SW480 (cell line): ENCODE measurements around the gene USF1.
A peak's percentile ranks its signal among the peaks of the same experiment; 100 is the strongest.
"Not testable (repeated sequence)": the region's sequence is repeated elsewhere in the genome, so short reads cannot be mapped to it uniquely, and the experiment has no call there.

Source experiments
- DNase-seq: peaks from one replicate; pipeline ENCODE4 v3.0.0-alpha.2; 2016; ENCODE audit warnings: low spot score

The USF1 gene

DNA sequence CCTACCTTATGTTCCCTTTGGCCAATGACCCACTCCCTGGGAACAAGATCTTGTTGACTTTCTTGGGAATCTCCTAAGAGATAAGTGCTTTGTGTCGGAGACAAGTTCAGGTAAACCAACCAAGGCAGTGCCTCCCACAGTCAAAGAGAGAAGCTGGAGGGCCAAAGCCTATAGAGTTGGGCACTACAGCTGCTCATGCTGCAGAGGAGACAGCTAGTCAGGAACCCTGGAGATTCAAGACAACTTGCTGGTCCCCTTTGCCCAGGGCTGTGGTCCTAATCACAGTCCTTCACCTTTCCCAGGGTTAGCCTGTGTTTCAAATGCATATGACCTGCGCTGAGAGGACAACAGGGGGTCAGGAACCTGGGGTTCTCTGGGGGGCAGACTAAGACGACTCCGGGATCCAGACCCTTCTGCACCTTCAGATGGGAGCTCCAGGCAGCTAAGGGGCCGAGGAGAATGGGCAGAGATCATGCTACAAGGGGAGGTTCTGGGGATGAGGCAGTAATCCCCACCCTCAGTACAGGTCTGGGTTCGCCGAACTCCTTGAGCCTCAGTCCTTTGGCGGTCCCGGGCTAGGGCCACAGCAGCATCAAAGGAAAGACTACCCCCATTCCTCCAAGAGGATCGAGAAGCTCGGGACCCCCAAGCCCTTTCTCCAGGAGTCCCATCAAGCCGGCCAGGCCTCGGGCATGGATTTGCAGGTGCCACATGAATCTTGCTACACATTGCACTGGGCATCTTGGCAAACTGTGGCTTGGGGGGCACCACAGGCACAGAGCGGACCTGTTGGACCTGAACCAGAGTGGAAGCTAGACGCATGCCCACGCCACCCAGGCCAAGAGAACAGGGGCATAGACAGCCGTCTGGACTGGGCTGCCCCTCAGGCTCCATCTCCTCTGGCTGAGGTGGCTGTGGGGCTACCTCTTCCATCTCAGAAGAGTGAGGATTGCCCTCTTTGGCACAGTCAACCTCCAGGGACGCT is 2.0 kb upstream of the USF1 start:
- DNase-seq, result no peak

GRCh38 chr1:161046605-161047228 is 940 bp upstream of the USF1 start:
- no peak for DNase-seq

- peak; percentile 67 for DNase-seq
These were observed 655 bp downstream of the USF1 start for GRCh38 chr1:161044908-161045735.

DNA sequence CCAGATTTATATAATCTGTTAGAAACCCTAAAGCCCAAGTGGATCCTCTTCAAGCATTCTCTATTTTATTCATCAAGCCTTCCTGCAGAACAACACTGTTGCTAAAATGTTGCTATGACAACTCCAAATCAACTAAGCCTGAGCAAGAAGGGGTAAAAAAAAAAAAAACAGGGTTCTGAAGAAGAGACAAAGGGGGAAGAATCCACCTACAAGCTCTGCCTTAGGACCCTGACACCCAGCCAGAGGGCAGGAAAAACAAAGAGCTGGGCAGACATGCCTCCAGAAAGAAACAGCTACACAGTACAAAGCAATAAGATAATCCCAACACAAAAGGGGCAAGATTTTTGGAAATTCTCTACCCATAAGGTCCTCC is 1.3 kb downstream of the USF1 start:
- no peak for DNase-seq

DNA sequence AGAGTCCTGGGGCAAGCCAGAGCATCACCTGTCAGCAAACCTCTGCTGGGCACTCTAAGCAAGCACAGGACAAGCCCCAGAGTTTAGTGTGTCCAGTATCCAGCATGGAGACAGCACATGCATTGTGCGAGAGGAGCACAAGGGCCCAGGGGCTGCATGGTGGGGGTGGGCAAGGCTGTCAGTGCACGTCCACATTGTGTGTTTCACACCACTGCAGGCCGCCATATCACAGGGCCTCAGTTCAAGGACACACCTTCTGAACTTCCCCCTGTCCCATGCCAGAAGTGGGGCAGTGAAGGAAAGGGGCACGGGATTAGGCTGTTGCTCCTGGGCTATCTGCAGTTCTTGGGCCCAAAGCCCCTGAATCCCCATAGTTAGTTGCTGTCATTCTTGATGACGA is 6.2 kb downstream of the USF1 start:
- DNase-seq, result no peak

DNA sequence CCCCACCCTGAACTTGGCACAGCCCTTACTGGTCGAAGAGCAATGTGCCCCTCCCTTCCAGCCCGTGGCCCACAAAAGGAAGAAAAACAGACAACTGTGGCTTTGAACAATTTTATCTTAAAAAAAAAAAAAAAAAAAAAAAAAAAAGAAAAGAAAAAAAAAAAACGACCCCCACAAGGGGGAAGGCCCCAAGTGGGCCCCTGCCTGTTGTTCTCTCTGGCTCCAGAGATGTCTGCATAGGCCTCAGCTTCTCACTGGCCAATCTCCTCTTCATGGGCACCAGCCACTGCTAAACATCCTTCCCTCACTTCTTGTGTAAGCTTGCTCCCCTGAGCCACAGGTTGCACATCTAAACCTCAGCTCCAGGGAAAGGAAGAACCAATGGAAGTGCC is 6.6 kb downstream of the USF1 start:
- DNase-seq, result no peak

DNA sequence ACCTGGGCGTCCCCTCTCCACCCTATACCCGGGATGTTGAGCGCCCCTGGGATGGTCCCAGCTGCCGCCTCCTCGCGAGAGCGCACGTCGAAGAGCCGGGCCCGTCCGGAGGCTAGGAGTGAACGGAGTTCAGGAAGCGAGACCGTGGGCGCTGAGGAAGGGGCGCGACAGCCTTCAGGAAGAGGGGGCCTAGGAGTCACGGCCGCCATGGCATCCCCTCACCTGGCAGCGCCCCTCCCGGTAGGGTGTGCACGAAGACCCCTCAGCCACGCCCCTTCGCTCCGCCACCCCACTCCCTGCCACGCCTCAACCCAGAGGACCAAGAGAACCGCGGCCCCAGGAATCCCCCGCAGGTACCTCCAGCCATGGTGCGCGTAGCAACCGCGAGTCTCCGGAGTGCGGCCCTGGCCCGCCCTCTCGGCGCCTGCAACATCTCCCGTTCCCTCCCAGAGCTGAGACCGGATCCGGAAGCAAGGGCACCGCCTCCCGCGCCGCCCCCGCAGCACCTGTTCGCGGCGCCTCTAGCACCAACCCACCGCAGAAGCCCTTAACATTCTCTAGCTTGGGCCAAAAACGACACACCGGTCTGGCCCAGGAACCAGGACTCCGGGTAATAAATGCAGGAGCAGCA is 7.1 kb downstream of the USF1 start, which contains the start of gene TSTD1:
Gene TSTD1 (minus strand): TSS at position 442 of the 631 bp plus-strand sequence. CDS start 75 bp downstream, at position 367.
- peak; percentile 83 for DNase-seq

DNA sequence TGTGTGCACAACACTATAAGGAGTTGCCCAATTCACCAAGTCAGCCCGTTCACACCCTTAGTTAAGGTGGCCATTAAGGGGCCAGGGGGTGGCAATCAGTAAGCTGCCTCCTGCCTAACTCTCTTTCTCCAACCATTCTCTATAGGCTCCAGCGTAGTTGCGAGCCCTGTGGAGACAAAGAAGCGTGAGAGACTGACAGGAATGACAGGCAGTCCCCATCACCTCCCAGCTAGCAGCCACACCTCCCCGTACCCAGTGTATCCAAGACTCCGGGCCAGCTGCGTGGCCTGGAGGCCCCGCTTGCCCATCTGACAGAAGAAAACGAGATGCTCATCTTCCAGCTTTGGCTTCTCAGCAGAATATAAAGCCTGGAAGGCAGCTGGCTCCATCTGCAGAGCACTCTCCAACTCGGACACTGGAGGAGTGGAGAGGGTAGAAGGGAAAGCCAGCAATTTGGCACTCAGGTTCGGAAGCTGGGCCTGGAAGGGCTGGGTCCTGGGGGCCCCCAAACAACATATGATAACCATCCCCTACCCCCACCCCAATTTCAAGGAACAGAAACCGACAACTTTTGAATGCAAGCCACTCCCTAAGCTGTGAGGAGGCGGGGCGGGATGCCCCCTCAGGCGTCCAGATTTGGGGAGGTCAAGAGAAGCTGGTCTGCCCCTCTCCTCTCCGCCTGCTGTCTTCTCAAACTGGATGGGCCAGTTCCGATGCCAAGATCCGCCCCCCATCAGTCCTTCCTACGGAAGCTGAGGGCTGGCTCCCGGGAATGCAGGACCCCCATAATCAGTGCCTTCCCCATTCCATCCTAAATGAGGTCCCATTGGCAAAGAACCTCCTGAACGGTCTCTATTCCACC is 7.9 kb downstream of the USF1 start:
- DNase-seq, result no peak

- no peak for DNase-seq
These were observed 12.0 kb downstream of the USF1 start for GRCh38 chr1:161033751-161034150.

- no peak for DNase-seq
These were observed 13.4 kb downstream of the USF1 start for GRCh38 chr1:161032409-161032808.

GRCh38 chr1:161031874-161032273 is 13.9 kb downstream of the USF1 start:
- DNase-seq, result no peak

DNA sequence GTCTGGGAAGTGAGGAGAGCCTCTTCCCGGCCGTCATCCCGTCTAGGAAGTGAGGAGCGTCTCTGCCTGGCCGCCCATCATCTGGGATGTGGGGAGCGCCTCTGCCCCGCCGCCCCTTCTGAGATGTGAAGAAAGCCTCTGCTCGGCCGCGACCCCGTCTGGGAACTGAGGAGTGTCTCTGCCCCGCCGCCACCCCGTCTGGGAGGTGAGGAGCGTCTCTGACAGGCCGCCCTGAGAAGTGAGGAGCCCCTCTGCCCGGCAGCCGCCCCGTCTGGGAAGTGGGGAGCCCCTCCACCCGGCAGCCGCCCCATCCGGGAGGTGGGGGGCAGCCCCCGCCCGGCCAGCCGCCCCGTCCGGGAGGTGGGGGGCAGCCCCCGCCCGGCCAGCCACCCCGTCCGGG is 16.3 kb downstream of the USF1 start:
- DNase-seq, result not testable (repeated sequence)

DNA sequence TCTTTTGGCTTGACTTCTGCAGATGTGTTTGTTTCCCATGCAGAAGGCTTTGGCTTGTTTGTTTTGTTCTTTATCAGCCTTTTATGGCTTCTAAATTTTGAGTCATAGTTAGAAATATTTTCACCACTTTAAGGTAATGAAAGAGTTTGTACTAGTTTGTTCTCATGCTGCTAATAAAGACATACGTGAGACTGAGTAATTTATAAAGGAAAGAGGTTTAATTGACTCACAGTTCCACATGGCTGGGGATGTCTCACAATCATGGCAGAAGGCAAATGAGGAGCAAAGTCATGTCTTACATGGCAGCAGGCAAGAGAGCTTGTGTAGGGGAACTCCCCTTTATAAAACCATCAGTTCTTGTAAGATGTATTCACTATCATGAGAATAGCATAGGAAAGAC is 18.8 kb downstream of the USF1 start:
- DNase-seq, result not testable (repeated sequence)

DNA sequence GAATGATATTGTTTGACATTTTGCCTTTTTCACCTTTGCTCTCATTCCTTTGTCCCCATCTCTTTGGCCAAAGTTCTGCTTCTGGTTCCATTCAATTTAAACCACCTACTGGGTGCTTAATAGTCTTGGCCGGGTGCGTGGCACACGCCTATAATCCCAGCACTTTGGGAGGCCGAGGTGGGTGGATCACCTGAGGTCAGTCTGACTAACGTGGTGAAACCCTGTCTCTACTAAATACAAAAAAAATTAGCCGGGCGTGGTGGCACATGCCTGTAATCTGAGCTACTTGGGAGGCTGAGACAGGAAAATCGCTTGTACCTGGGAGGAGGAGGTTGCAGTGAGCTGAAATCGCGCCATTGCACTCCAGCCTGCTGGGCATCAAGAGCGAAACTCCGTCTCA is 23.3 kb downstream of the USF1 start:
- DNase-seq, result not testable (repeated sequence)

GRCh38 chr1:161021970-161022353 is 23.8 kb downstream of the USF1 start:
- DNase-seq, result no peak

DNA sequence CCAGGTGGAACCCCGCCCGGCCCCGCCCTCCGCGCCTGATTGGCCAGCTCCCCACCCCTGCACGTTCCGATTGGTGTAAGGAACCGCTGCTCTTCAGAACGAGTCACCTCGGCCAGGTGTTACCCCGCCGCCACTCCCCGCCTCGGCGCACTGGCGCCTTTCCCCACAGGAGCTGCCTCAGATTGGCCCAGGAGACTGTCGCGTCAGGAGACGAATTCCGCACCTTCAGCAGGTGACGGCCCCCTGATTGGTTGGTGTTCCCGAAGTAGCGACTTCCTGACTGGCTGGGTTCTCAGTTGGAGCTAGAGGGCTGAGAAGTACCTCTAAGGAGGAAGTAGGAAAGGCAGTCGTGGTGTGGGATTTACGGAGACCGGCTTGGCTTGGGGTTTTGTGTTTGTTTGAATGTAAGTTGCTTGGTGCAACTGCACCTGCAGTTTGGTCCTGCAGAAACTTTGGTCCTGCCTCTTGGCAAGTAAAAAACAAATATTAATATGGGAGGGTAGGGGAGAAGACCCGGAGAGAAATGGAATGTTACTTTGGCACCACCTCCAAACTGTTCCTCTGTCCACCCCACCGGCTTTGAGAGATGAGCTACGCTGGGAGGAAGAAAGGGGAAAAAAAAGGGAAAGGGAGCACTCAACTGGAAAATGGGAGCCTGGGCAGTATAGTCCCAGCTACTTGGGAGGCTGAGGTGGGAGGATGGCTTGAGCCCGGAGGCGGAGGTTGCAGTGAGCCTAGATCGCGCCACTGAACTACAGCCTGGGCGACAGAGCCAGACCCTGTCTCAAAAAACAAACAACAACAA is 24.4 kb downstream of the USF1 start:
- DNase-seq, result peak; percentile 99

GRCh38 chr1:161020509-161021164 is 25.1 kb downstream of the USF1 start, which contains the start of gene F11R:
Gene F11R (minus strand): TSS chr1:161021152. CDS start chr1:161021073, 79 bp downstream.
- peak; percentile 69 for DNase-seq

GRCh38 chr1:161019751-161020495 is 25.9 kb downstream of the USF1 start:
- no peak for DNase-seq
